ENCODE results near the gene CASP7. TPM values are rescaled to one million over a fixed set of nuclear protein-coding genes. Genes with fewer than 3 reads are reported as not detected.

The CASP7 gene
- total RNA-seq, 1 experiment from 2014 or later: 37.1 TPM

GRCh38 chr10:113712024-113712423 is 32.3 kb downstream of the CASP7 start:
- DNase-seq (ENCODE audit: low spot score): no peak

GRCh38 chr10:113712755-113713639 is 33.3 kb downstream of the CASP7 start:
- no peak for DNase-seq (ENCODE audit: low spot score)

- no peak for DNase-seq (ENCODE audit: low spot score)
Measured at GRCh38 chr10:113713640-113713982, 33.9 kb downstream of the CASP7 start.

GRCh38 chr10:113716109-113716910 is 36.6 kb downstream of the CASP7 start:
- DNase-seq (ENCODE audit: low spot score): no peak

DNA sequence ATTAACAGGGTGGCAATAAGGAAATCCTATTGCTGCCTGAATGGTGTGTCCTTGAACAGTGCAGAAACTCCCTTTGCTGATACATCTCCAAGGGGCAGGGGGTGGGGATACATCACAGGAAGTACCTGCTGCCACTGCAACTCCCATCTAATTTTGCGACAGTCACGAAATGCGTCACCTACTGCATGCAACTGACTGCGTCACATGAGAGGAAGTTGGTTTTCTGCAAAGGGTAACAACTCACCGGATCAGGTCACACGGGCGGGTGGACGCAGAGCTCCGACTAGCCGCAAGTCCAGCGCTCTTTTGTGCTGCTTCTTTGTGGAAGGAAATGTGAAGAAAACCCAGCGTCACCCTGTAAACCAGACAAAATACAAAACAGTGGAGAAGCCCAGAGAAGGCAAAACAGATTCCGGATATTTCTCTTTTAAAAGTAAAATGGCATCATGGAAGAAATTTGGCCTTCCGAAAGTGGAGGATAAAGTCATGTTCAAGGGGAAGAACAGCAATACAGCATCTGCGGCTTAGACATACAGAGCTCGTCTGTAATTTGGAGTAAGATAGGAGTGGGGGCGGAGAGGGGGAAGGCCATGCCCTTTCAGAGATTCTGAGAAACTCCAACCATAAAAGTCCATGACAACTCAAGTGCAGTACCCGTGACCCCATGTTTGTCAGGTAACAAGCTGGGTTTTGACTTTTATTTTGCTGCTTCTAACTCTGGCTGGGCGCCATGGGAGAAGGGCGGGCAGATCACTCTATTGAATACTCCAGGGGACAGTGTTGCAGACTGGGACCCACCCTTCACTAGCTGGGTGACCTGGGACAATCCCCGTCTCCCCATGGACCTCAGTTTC is 39.5 kb downstream of the CASP7 start:
- no peak for DNase-seq (ENCODE audit: low spot score)

DNA sequence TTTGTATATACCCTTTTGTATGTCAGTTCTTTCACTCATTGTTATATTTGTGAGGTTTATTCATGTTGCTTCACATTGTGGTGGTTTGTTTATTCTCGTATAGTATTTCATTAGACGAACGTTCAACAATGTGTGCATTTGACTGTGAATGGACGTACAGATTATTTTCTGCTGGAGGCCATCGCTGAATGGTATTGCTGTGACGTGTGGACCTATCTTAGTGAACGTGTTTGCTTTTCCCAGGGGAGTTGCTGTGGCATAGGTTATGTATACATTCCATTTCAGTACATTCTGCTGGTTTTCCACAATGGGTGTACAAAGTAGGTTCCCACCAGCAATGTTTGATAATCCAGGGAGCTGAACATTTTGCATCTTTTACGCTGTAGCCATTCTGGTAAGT is 40.7 kb downstream of the CASP7 start:
- DNase-seq (ENCODE audit: low spot score): no peak

- DNase-seq (ENCODE audit: low spot score): no peak
Measured at GRCh38 chr10:113732160-113732881, 52.6 kb downstream of the CASP7 start.

DNA sequence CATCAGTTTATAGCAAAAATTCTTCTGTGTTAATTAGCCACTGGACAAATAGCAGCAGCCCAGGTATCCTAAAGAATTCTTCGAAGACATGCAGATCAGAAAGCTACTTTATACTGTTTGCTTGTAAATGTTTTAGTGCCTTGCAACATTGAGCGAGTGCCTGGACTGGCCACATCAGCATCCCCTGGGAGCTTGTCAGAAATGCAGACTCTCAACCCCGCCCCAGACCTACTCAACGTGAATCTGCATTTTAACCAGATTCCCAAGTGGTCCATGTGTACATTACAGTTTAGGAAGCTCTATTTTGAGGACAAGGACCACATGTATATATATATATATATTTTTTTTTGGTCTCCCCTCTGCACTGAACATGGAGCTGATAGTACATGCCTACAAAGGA is 53.3 kb downstream of the CASP7 start:
- no peak for DNase-seq (ENCODE audit: low spot score)

- DNase-seq (ENCODE audit: low spot score): no peak
Measured at GRCh38 chr10:113733635-113734034, 53.9 kb downstream of the CASP7 start.

DNA sequence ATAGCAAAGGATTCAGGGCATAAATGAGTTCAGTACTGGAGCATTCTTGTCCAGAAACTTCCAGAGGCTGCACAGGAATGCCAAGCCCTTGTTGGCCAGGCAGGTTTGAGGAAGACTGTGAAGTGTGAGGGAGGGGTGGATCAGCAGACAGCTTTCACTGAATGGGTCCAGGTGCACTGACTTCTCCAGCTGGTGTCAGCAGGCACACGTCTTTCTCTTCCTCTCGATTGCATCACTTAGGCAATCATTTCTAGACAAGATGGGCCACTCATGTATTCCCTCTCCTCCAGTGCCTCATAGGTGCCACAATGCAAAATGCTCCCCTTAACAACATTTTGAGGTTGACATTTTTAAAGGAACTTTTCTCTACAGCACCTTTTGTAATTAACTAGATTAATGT is 56.2 kb downstream of the CASP7 start:
- no peak for DNase-seq (ENCODE audit: low spot score)

DNA sequence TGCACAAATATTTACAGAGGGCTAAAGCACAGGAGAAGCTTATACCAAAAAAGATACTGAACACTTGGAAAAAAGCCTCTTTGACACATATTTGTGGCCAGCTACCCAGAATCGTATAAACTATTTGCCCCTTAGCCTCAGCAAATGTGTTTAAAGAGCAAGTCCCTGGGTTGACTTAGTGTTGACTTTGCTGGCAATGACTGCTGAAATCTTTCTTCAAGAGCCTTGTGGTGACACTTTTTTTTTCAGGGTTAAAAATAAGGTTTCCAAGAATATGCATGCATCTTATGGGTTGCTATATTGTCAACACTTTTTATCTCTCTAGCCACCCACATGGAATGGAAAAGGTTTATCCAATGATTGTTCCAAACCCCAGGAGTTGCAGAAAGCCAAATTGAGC is 56.9 kb downstream of the CASP7 start:
- no peak for DNase-seq (ENCODE audit: low spot score)

GRCh38 chr10:113739031-113739430 is 59.3 kb downstream of the CASP7 start:
- DNase-seq (ENCODE audit: low spot score): no peak

- no peak for DNase-seq (ENCODE audit: low spot score)
Measured at GRCh38 chr10:113739577-113739976, 59.9 kb downstream of the CASP7 start.

DNA sequence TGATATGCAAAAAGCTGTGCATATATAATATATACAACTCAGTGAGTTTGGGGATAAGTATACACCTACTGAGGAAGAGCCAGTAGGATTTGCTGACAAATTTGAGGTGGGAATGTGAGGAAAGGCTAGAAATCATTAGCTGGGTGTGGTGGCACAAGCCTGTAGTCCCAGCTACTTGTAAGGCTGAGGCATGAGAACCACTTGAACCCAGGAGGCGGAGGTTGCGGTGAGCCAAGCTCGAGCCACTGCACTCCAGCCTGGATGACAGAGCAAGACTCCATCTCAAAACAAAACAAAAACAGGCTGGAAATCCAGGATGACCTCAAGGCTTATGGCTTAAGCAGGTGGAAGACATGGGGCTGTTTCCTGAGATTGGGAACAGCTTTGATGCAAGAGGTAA is 61.1 kb downstream of the CASP7 start:
- no peak for DNase-seq (ENCODE audit: low spot score)

GRCh38 chr10:113742466-113742865 is 62.8 kb downstream of the CASP7 start:
- no peak for DNase-seq (ENCODE audit: low spot score)

DNA sequence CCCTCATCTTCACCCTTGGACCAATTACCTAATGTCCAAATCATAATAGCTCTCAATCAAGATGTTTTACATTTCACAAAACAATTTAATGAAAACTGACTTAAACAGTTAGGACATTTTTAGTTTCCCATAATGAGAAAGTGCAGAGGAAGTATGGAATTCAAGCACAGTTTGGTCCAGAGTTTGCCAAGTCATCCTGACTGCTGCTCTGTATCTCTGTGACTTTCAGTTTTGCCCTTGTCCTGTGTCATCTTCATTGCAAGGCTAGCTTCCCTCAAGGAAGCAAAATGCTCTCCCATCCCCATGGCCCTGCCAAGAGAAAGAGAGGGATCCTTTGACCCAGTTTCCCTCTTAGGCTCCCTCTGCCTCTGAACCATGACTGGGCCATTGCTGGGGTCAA is 63.9 kb downstream of the CASP7 start:
- no peak for DNase-seq (ENCODE audit: low spot score)

GRCh38 chr10:113745374-113745773 is 65.7 kb downstream of the CASP7 start:
- no peak for DNase-seq (ENCODE audit: low spot score)

DNA sequence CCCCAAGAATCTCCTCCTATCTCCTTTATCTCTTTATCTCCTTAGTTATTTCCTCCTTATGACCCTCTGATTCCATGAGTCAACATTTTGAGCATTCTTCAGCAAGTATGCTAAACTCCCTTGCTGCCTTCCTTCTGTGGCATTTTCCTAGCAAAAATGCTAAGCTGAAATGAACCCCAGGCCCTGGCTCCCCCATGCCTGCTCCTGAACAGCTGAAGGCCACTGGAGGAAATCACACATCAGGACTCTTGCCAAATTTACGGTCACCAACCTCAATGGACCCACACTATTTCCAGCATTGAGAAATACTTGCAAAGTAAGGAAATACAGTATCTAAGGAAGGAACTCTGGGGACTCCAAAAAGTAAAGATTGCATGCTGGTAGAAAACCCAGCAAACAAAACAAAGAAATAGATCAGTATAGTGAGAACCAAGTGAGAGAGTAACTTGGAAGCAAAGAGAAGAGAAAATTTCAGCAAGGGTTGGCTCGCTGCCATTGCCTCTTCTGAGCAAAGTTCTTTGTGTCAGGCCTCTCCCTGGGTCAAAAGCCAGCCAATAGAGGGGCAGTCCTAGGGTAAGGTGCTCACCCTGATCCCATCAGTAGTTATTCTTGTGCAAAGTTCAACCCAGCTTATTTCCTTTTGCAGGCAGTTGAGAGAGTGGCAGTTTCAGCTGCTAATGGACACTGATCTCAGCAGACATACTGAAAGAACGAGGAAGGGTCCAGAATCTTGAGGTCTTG is 66.7 kb downstream of the CASP7 start:
- DNase-seq (ENCODE audit: low spot score): peak; percentile 89

DNA sequence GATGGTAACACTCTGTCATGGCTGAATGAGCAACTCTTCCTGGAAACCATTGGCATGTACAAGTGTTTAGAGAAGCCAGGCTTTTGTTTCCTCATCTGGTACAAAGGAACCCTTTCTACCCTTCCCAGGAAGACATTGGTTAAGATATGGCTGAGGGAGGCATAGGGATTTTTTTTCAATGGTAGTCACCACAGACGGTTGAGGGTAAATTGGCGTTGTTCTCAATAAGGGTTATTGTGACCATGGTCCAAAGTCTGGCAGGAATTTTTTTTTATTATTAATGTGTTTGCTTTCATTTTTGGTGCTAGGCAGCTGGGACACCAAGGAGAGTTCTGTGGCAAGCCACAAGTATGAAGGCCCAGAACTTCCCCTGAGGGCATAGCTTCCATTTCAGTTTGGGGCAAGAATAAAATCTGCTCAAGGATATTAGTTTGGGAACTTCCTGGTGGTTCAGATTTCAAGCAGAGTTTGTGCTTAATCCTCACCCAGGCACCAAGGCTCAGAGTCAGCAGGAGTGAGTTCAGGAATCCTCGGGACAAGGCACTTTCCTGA is 71.5 kb downstream of the CASP7 start, which contains the start of gene PLEKHS1:
PLEKHS1 (plus strand) TSS at position 502 of the 552 bp plus-strand sequence. CDS start 3,596 bp downstream, outside the sequence.
- no peak for DNase-seq (ENCODE audit: low spot score)

GRCh38 chr10:113752553-113752952 is 72.8 kb downstream of the CASP7 start:
- no peak for DNase-seq (ENCODE audit: low spot score)

All from A172 (cell line).